ENCODE results near the gene CENPO. TPM values are rescaled to one million over a fixed set of nuclear protein-coding genes. Genes with fewer than 3 reads are reported as not detected.

CENPO gene
- total and polyA plus RNA-seq, 2 of the 4 experiments (the other 2 are of a cell fraction): 20.1 to 27.2 TPM

DNA sequence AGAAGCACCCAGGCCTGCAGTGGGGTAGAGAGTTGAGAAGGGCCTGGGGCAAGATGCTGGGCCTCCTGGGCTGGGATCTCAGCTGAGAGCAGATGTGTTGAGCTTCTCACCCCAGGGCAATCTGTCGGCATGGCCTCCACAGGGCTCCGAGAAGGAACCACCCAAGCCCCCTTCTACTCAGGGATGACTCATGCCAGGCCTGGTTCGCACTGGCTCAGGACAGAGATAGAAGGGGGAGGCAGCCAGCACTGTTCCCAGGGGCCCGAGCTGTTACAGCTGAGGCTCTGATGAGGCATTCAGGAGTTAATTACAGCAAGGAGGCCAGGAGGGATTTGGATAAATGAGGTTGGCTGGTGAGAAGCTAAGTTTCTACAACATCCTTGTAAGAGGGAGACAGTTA is 62.5 kb downstream of the CENPO start:
- WGBS, 2 experiments (ENCODE audit: extremely low coverage in 2 of 2, insufficient read length in 1 of 2): no CpG with 5 or more reads among the region's 4 CpGs
- Histone ChIP-seq H3K4me1 (ENCODE audit: control insufficient read depth, insufficient read depth, low read length) (peaks cover 28% of the 10 kb centered on the region), H3K18ac (ENCODE audit: low read depth, low read length) (peak overlapping the region; percentile 26; the same call in 1 of the 2 replicates), H3K4me3 (ENCODE audit: insufficient read depth, low read depth, low read length) (no peak overlapping the region), H3K79me1 (ENCODE audit: low read depth in 1 of 2, low read length in 2 of 2) (peaks cover 2 to 20% of the 10 kb centered on the region in 2 experiments; a peak in 2 of 4 replicates), H3K23ac (ENCODE audit: low read depth, low read length) (no peak overlapping the region), H3K9me3 (ENCODE audit: control insufficient read depth, insufficient read depth, low read length) (no peaks in the 10 kb centered on the region), H3K9me1 (ENCODE audit: insufficient read depth, low read length) (peaks cover 23% of the 10 kb centered on the region), H3K14ac (replicated peaks; ENCODE audit: low read depth, low read length) (peak overlapping the region; percentile 5; the same call in 1 of the 2 replicates), H4K91ac (ENCODE audit: insufficient read depth, low read depth, low read length) (no peak overlapping the region; the same call in 1 of the 2 replicates), H3K9ac (ENCODE audit: low read depth, low read length) (no peak overlapping the region), H3K4me2 (ENCODE audit: low read depth, low read length) (no peak overlapping the region), H2AK5ac (ENCODE audit: low read depth, low read length) (peak overlapping the region; percentile 94), H2BK20ac (ENCODE audit: low read depth, low read length) (no peak overlapping the region), H3K27ac (ENCODE audit: insufficient read depth, low read length) (no peak overlapping the region), H2BK15ac (ENCODE audit: low read depth, low read length) (0 out of 3 replicates have a peak overlapping the region, but pooled peaks have one; percentile 15), H4K20me1 (ENCODE audit: insufficient read depth, low read length) (0 out of 2 replicates have a peak, but pooled peaks cover 3% of the 10 kb centered on the region), H4K8ac (ENCODE audit: low read depth in 2 of 2, low read length in 2 of 2) (no peak overlapping the region), H2AFZ (replicated peaks; ENCODE audit: low read length, poor library complexity) (peak overlapping the region; percentile 68), H2BK120ac (ENCODE audit: low read depth, low read length) (no peak overlapping the region), H2AK9ac (replicated peaks; ENCODE audit: low read depth, low read length, poor library complexity) (no peak overlapping the region), H4K5ac (ENCODE audit: low read depth, low read length) (no peak overlapping the region), H3K36me3 (ENCODE audit: control insufficient read depth, insufficient read depth, low read length) (no peaks in the 10 kb centered on the region; the same call in 1 of the 2 replicates), H3K4ac (ENCODE audit: low read depth, low read length) (peak overlapping the region; percentile 17; the same call in 1 of the 2 replicates), H3K56ac (ENCODE audit: extremely low read depth, insufficient read depth, low read length) (no peak overlapping the region), H2BK5ac (ENCODE audit: low read depth, low read length, poor library complexity, severe bottlenecking) (no peak overlapping the region), H3K27me3 (ENCODE audit: control insufficient read depth, insufficient read depth, low read length) (no peaks in the 10 kb centered on the region)
- POLR2A ChIA-PET (ENCODE audit: unreplicated experiment): no interaction called here
- TF ChIP-seq RFX5 (IDR thresholded peaks at IDR 0.05; ENCODE audit: low read depth, low read length) (no peak), SMC3 (IDR thresholded peaks at IDR 0.05; ENCODE audit: low read depth, low read length) (no peak), CEBPB (IDR thresholded peaks at IDR 0.05; ENCODE audit: low read depth, low read length) (no peak), MAFK (IDR thresholded peaks at IDR 0.05; ENCODE audit: low read depth, low read length) (no peak), FOS (IDR thresholded peaks at IDR 0.05; ENCODE audit: low read depth, low read length) (peak; percentile 49; the same call in 1 of the 2 replicates)
- ATAC-seq (ENCODE audit: low read depth) (peak; percentile 75), DNase-seq (peak; percentile 57)
- intact Hi-C loops (cut with micrococcal nuclease): no loop called here
- no TSS peak for BruUV-seq (replicated peaks)
- in situ Hi-C loops (cut with MboI; ENCODE audit: low sequenced_read_pairs): no loop called here
- dilution Hi-C loops (cut with HindIII; ENCODE audit: low sequenced_read_pairs, unreplicated experiment): no loop called here
- CTCF ChIA-PET: interaction anchor here (0.5 kb wide), 2 partner anchors 37 to 751 kb away, joined by 3 to 5 read pairs; no protein-coding TSS in a partner anchor
